Calu3 (cell line): Measurements from ENCODE around the gene IRF2BPL. TPM values are rescaled to one million over a fixed set of nuclear protein-coding genes. Genes with fewer than 3 reads are reported as not detected.

Source experiments
- BruUV-seq: library from RNA; stranded (reverse); fragments of 400-500 nt; replicated peaks from 2 replicates; lab custom pipeline; 2021; lab: Mats Ljungman, UMichigan
- CTCF ChIA-PET: fragments of 300-600 bp; sonication (Branson Sonifier 250); formaldehyde crosslinking; loops from one replicate; lab custom pipeline; 2022; ENCODE audit warnings: antibody characterized with exemption; lab: Charles Lee
- DNase-seq: peaks from one replicate; pipeline ENCODE4 v3.0.0; 2022
- H3K27ac Mint-ChIP-seq: one replicate; pipeline ENCODE4 v1.8.0; 2022; ENCODE audit warnings: mixed read lengths; ENCODE audit not compliant: unreplicated experiment
- H3K27me3 Mint-ChIP-seq: one replicate; pipeline ENCODE4 v1.8.0; 2022; ENCODE audit warnings: mixed read lengths; ENCODE audit not compliant: unreplicated experiment
- H3K36me3 Mint-ChIP-seq: one replicate; pipeline ENCODE4 v1.8.0; 2022; ENCODE audit warnings: mild to moderate bottlenecking, moderate library complexity, mixed read lengths; ENCODE audit not compliant: insufficient read depth, unreplicated experiment
- H3K4me1 Mint-ChIP-seq: one replicate; pipeline ENCODE4 v1.8.0; 2022; ENCODE audit warnings: mild to moderate bottlenecking, low read depth, mixed read lengths; ENCODE audit not compliant: unreplicated experiment
- H3K4me3 Mint-ChIP-seq: one replicate; pipeline ENCODE4 v1.8.0; 2022; ENCODE audit warnings: mild to moderate bottlenecking, low read depth, moderate library complexity, mixed read lengths; ENCODE audit not compliant: unreplicated experiment
- H3K9me3 Mint-ChIP-seq: one replicate; pipeline ENCODE4 v1.8.0; 2022; ENCODE audit warnings: low read depth, mixed read lengths; ENCODE audit not compliant: unreplicated experiment
- intact Hi-C: fragments of 100-400 bp; cut with micrococcal nuclease; formaldehyde crosslinking; loops from one replicate; pipeline ENCODE4 v1.10.0; 2022; ENCODE audit not compliant: unreplicated experiment
- total RNA-seq: library from RNA; stranded (reverse); gene quantifications from 2 replicates; pipeline ENCODE4 v1.2.3, GENCODE V29; 2022
- TF ChIP-seq, protein P1 (sequence below): fragments of 200-600 bp; IDR thresholded peaks from one replicate; pipeline ENCODE4 v1.8.0; 2022; ENCODE audit warnings: antibody characterized with exemption; ENCODE audit not compliant: unreplicated experiment

Gene IRF2BPL
- total RNA-seq, 1 experiment from 2014 or later = 30.1 TPM

DNA sequence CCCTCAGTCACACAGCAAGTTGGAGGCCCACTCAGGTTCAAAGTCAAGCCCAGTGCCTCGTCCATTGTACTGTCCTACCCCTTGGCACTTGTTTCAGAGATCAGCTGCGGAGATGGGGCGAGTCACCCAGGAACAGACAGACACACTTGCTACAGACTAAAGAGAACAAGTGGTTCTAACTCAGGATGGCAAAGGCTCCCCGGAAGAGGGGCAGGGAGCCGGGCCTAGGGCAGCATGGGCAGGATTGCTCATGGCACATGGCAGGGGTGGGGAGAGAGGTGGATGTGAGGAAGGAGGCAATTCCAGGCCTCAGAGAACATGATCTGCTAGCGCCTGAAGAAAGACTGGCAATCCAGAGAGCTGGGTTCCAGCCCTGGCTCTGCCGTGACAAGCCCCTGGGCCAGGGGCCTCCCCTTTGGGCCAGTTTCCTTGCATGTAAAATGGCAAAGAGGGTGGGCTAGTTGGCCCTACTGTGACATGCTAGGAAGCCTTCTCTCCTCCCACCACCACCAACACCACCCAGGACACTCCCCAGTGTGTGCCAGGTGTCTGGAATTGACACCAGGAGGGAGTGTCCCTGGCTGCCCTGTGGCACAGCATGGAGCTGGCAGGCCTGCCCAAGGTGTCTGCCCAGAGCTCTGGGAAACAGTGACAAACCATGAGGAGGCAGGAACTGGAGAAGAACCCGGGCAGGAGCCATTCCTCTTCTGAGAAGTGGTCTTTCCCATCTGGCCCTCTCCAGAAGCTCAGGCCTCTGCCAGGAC, 24.0 kb upstream of the IRF2BPL start:
- BruUV-seq = no TSS peak
- H3K36me3 Mint-ChIP-seq = no peaks in the 10 kb centered on the region
- intact Hi-C loops = loop anchor here (1.0 kb wide), 1 partner anchor 139 kb away; no protein-coding TSS in a partner anchor
- TF ChIP-seq, protein P1, sequence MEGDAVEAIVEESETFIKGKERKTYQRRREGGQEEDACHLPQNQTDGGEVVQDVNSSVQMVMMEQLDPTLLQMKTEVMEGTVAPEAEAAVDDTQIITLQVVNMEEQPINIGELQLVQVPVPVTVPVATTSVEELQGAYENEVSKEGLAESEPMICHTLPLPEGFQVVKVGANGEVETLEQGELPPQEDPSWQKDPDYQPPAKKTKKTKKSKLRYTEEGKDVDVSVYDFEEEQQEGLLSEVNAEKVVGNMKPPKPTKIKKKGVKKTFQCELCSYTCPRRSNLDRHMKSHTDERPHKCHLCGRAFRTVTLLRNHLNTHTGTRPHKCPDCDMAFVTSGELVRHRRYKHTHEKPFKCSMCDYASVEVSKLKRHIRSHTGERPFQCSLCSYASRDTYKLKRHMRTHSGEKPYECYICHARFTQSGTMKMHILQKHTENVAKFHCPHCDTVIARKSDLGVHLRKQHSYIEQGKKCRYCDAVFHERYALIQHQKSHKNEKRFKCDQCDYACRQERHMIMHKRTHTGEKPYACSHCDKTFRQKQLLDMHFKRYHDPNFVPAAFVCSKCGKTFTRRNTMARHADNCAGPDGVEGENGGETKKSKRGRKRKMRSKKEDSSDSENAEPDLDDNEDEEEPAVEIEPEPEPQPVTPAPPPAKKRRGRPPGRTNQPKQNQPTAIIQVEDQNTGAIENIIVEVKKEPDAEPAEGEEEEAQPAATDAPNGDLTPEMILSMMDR = no peak
- H3K4me1 Mint-ChIP-seq = peaks cover 3% of the 10 kb centered on the region
- no peak for DNase-seq
- no peaks in the 10 kb centered on the region for H3K27me3 Mint-ChIP-seq
- peaks cover under 1% of the 10 kb centered on the region for H3K9me3 Mint-ChIP-seq
- H3K27ac Mint-ChIP-seq = no peak overlapping the region
- H3K4me3 Mint-ChIP-seq = no peak overlapping the region
- CTCF ChIA-PET = interaction anchor here (0.7 to 1.0 kb wide), 2 partner anchors 91 to 139 kb away, joined by 3 to 4 read pairs; no protein-coding TSS in a partner anchor

DNA sequence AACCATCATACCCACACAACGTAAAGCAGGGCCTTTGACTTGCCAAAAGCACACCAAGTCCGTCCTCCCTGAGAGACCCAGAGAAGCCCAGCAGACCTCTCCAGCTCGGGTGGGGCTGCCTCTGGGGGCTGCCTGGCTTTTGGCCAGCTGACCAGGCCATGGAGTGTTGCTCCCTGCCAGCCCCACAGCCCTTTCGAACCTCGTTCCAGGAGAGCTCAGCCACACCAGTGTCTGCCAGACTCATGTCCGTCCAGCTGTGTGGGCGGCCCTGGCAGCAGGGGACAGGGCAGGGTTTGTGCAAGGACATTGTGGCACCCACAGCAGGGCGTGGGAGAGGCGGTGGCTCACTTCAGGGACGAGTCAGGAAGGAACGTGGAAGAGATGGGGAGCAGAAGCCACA, 22.6 kb upstream of the IRF2BPL start:
- DNase-seq = no peak
- H3K4me3 Mint-ChIP-seq = no peak overlapping the region
- peaks cover 2% of the 10 kb centered on the region for H3K9me3 Mint-ChIP-seq
- CTCF ChIA-PET = interaction anchor here (0.6 kb wide), 2 partner anchors 9 to 83 kb away, joined by 4 read pairs; no protein-coding TSS in a partner anchor
- H3K36me3 Mint-ChIP-seq = no peaks in the 10 kb centered on the region
- intact Hi-C loops = no loop called here
- no peak overlapping the region for H3K27ac Mint-ChIP-seq
- TF ChIP-seq, protein P1 = no peak
- no TSS peak for BruUV-seq
- H3K27me3 Mint-ChIP-seq = no peaks in the 10 kb centered on the region
- H3K4me1 Mint-ChIP-seq = peaks cover 10% of the 10 kb centered on the region

DNA sequence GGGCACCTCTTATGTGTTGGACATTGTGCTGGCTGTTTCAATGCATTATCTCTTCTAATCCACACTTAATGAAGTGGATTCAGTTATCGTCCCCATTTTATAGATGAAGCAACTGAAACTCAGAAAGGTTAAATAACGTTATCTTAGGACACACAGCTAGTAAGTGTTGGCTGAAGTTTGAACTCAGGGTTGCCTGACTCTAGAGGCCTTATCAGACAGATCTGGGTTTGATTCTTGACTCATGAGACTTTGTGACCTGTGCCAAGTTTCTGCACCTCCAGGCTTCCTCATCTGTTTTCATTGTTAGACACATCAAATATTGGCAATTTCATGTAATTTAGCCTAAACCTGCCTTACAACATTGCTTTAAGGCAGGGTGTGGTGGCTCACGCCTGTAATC, 18.2 kb upstream of the IRF2BPL start:
- Mint-ChIP-seq H3K9me3 (peaks cover 2% of the 10 kb centered on the region), H3K4me3 (no peak overlapping the region), H3K4me1 (peaks cover 46% of the 10 kb centered on the region), H3K36me3 (peaks cover 6% of the 10 kb centered on the region), H3K27me3 (no peaks in the 10 kb centered on the region), H3K27ac (no peak overlapping the region)
- DNase-seq = no peak
- TF ChIP-seq, protein P1 = no peak
- intact Hi-C loops = no loop called here
- BruUV-seq = no TSS peak
- CTCF ChIA-PET = no interaction called here

DNA sequence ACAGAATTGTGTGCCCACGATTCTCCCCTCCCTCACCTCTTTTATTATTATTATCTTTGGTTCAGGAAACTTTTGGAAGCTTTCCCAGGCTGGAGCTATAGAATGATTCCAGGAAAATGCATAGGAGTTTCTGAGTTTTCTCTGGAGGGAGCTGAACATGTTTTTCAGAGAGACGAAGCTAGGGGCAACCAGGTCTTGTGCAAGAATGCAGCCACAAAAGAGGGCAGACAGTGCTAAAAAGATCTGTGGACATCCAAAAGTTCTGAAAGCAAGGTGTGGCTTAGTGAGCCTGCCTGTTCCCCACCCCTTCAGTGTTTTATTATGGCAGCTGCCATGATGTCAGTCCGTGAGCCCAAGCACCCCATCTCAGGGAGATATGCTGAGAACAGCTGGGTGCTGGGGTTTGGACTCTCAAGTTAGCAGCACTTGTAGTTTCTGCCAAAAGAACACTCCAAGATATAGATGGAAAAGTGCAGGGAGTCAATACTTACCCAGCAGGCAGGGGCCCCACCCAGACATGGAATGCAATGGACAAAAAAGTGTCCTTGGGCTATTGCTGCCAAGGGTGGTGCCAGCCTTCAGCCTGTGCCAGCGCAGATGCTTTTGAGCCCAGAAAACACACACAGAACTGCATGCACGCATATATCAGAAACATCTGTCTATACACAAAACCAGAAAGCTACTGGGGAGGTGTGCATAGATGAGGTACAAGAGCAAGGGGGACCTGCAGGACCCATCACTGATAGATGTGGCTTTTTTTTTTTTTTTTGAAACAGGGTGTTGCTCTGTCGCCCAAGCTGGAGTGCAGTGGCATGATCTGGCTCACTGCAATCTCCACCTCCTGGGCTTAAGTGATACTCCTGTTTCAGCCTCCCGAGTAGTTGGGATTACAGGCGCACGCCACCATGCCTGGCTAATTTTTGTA, 17.0 kb upstream of the IRF2BPL start:
- H3K4me1 Mint-ChIP-seq = peaks cover 58% of the 10 kb centered on the region
- H3K4me3 Mint-ChIP-seq = no peak overlapping the region
- intact Hi-C loops = no loop called here
- peak; percentile 54 for DNase-seq
- peaks cover 2% of the 10 kb centered on the region for H3K9me3 Mint-ChIP-seq
- H3K36me3 Mint-ChIP-seq = peaks cover 14% of the 10 kb centered on the region
- CTCF ChIA-PET = interaction anchor here (0.7 to 1.1 kb wide), 2 partner anchors 25 to 126 kb away, joined by 3 to 5 read pairs; no protein-coding TSS in a partner anchor
- TF ChIP-seq, protein P1 = no peak
- BruUV-seq = no TSS peak
- peak overlapping the region; percentile 18 for H3K27ac Mint-ChIP-seq
- H3K27me3 Mint-ChIP-seq = no peaks in the 10 kb centered on the region
